HepG2 (cell line): ENCODE results near the gene MLANA. TPM values are rescaled to one million over a fixed set of nuclear protein-coding genes. Genes with fewer than 3 reads are reported as not detected.

Experiments used
- ATAC-seq: fragments of 200-7000 bp; cut with Tn5 transposase; 3 replicates; pipeline ENCODE4 v1.9.1; 2020; ENCODE audit warnings: mild to moderate bottlenecking, moderate library complexity
- BruUV-seq: library from RNA; stranded (reverse); fragments of 400-500 nt; replicated peaks from 2 replicates; lab custom pipeline; 2021; lab: Mats Ljungman, UMichigan
- CTCF ChIA-PET: fragments of 300-600 bp; formaldehyde crosslinking; extraction: SDS; loops from one replicate; lab custom pipeline; 2021; ENCODE audit warnings: low total read pairs, inconsistent platforms, low intra/inter-chr PET ratio; lab: Yijun Ruan, JAX
- POLR2A ChIA-PET: fragments of 350-600 bp; sonication (Branson Sonifier 250); formaldehyde crosslinking; loops from one replicate; lab custom pipeline; 2020; ENCODE audit warnings: antibody characterized with exemption, inconsistent platforms; lab: Yijun Ruan, JAX
- DNase-seq: peaks from one replicate; pipeline ENCODE4 v3.0.0-alpha.2; 2015; ENCODE audit warnings: low spot score
- FAIRE-seq: peaks from 3 replicates; lab custom pipeline; 2011; peaks lifted over from hg19 to GRCh38; lab: Jason Lieb, UNC
- H2AFZ ChIP-seq: one replicate; pipeline ENCODE4 v1.6.1; 2011; ENCODE audit warnings: low read length, inconsistent platforms
- H3K27ac ChIP-seq: fragments of 300-600 bp; 3 replicates; pipeline ENCODE4 v1.8.0; 2011; ENCODE audit warnings: mixed run types, mild to moderate bottlenecking, mixed read lengths, low read length, inconsistent platforms; ENCODE audit not compliant: insufficient read depth; ENCODE audit errors: extremely low read length
- H3K27me3 ChIP-seq, 2 experiments: fragments of 200-600 bp in 1 of 2; 2 replicates in 1 of 2; 3 replicates in 1 of 2; pipeline versions ENCODE4 v1.6.0 to v1.8.0; 2011; ENCODE audit warnings: low read length in 2 of 2, mild to moderate bottlenecking in 2 of 2, moderate library complexity in 2 of 2, inconsistent platforms in 1 of 2; ENCODE audit not compliant: insufficient read depth in 2 of 2, control insufficient read depth in 1 of 2
- H3K36me3 ChIP-seq, 2 experiments: fragments of 200-600 bp in 1 of 2; replicated peaks in 1 of 2; 2 replicates in 1 of 2; 3 replicates in 1 of 2; pipeline versions ENCODE4 v1.5.1 to v1.8.0; 2011; ENCODE audit warnings: low read length in 2 of 2, inconsistent platforms in 1 of 2; ENCODE audit not compliant: insufficient read depth in 2 of 2, control insufficient read depth in 1 of 2
- H3K4me1 ChIP-seq: 2 replicates; pipeline ENCODE4 v1.5.1; 2012; ENCODE audit warnings: low read length, inconsistent platforms; ENCODE audit not compliant: insufficient read depth
- H3K4me2 ChIP-seq: 2 replicates; pipeline ENCODE4 v1.6.0; 2011; ENCODE audit warnings: low read depth, low read length, inconsistent platforms
- H3K4me3 ChIP-seq, 3 experiments: fragments of 200-600 bp in 1 of 3; sonication (generic), shearing (Covaris generic) in 1 of 3; replicated peaks in 1 of 3; 2 replicates each; pipeline ENCODE4 v1.5.1; 2011 to 2016; ENCODE audit warnings: low read length in 3 of 3, inconsistent platforms in 2 of 3, low read depth in 2 of 3, mild to moderate bottlenecking in 2 of 3, control low read depth in 1 of 3, mixed read lengths in 1 of 3; ENCODE audit not compliant: insufficient read depth in 1 of 3
- H3K79me2 ChIP-seq: one replicate; pipeline ENCODE4 v1.6.1; 2011; ENCODE audit warnings: low read length, inconsistent platforms; ENCODE audit not compliant: insufficient read depth
- H3K9ac ChIP-seq: 2 replicates; pipeline ENCODE4 v1.6.0; 2011; ENCODE audit warnings: mild to moderate bottlenecking, low read depth, low read length, inconsistent platforms; ENCODE audit not compliant: insufficient read depth
- H3K9me3 ChIP-seq: 2 replicates; pipeline ENCODE4 v1.5.1; 2012; ENCODE audit warnings: mild to moderate bottlenecking, low read length
- H4K20me1 ChIP-seq: 2 replicates; pipeline ENCODE4 v1.6.0; 2011; ENCODE audit warnings: inconsistent platforms, mild to moderate bottlenecking, low read length, moderate library complexity; ENCODE audit not compliant: insufficient read depth
- ARNTL ChIP-seq: sonication (generic); formaldehyde crosslinking; IDR thresholded peaks from 2 replicates; pipeline ENCODE4 v1.4.0; 2020; ENCODE audit warnings: mild to moderate bottlenecking, missing genetic modification reagents
- CEBPB ChIP-seq: IDR thresholded peaks from 2 replicates; pipeline ENCODE4 v1.6.1; 2011; ENCODE audit warnings: low read depth, low read length, improper control_type of control experiment, borderline replicate concordance
- MAX ChIP-seq: IDR thresholded peaks from 2 replicates; pipeline ENCODE4 v1.6.1; 2012; ENCODE audit warnings: inconsistent platforms
- RBM39 ChIP-seq: fragments of 200-400 bp; formaldehyde crosslinking; IDR thresholded peaks from one replicate; pipeline ENCODE4 v1.6.1; 2018; ENCODE audit warnings: antibody characterized with exemption, mild to moderate bottlenecking, low read depth, low read length; ENCODE audit not compliant: poor library complexity, severe bottlenecking
- SMAD3 ChIP-seq: sonication (generic); formaldehyde crosslinking; IDR thresholded peaks from 2 replicates; pipeline ENCODE4 v1.4.0; 2020; ENCODE audit warnings: missing genetic modification reagents
- WGBS: methylation state at CpG from one replicate; pipeline ENCODE4 v1.1.6; 2017; ENCODE audit warnings: low lambda C conversion rate; 5-methylcytosine and 5-hydroxymethylcytosine counted together
- in situ Hi-C: cut with HindIII; loops from 2 replicates; pipeline ENCODE4 v1.10.0; 2017; ENCODE audit warnings: low pct_unique_long_range_greater_than_20kb; ENCODE audit not compliant: extremely low pct_ligation_motif_present
- intact Hi-C: fragments of 100-400 bp; cut with micrococcal nuclease; formaldehyde crosslinking; loops from one replicate; pipeline ENCODE4 v1.10.0; 2022; ENCODE audit not compliant: unreplicated experiment
- polyA plus RNA-seq, 8 experiments: library from polyadenylated mRNA; depleted of rRNA in 3 of 8; stranded (reverse) in 7 of 8; unstranded in 1 of 8; fragments of >200 nt; fragmentation: Illumina TruSeq in 4 of 8; extraction: Trizol in 4 of 8; gene quantifications; 2 replicates each; pipeline versions ENCODE4 v1.2.1 to v1.2.3, GENCODE V29; 2011 to 2016; ENCODE audit warnings: low read depth in 4 of 8, missing spikeins in 1 of 8, mixed read lengths in 1 of 8; ENCODE audit not compliant: insufficient read depth in 1 of 8
- total RNA-seq, 5 experiments: library from RNA; depleted of rRNA; stranded (reverse); fragments of >200 nt; fragmentation: Illumina TruSeq; extraction: Trizol; gene quantifications; 2 replicates each; pipeline ENCODE4 v1.2.3, GENCODE V29; 2016; ENCODE audit warnings: low read depth in 1 of 5

MLANA gene
- total and polyA plus RNA-seq, 2 of the 13 experiments (the other 11 are each of a cell fraction or from before 2014, with no cell fraction given), result 0.11 to 0.18 TPM

GRCh38 chr9:5846501-5846921 lies 44.2 kb upstream of the MLANA start:
- no TSS peak for BruUV-seq
- Histone ChIP-seq H3K36me3 (no peaks in the 10 kb centered on the region), H3K4me1 (peaks cover 43% of the 10 kb centered on the region), H3K9me3 (no peaks in the 10 kb centered on the region), H3K27ac (no peak overlapping the region), H3K27me3 (no peaks in the 10 kb centered on the region), H4K20me1 (no peaks in the 10 kb centered on the region), H2AFZ (no peak overlapping the region), H3K9ac (no peak overlapping the region), H3K4me3 (no peak overlapping the region), H3K4me2 (no peak overlapping the region), H3K79me2 (no peaks in the 10 kb centered on the region)
- no peak for DNase-seq
- intact Hi-C loops, result no loop called here
- ChIA-PET POLR2A (interaction anchor here (1.5 kb wide), 1 partner anchor 14 kb away, joined by 4 read pairs; the partner anchor contains the start of gene ERMP1), CTCF (no interaction called here)
- no peak for ATAC-seq
- no peak for FAIRE-seq
- TF ChIP-seq CEBPB, result peak; percentile 67; the same call in 1 of the 2 replicates
- TF ChIP-seq SMAD3, result no peak
- in situ Hi-C loops, result no loop called here
- 69% methylated on average over 4 of the region's 4 CpGs for WGBS

GRCh38 chr9:5848372-5848882 lies 42.3 kb upstream of the MLANA start:
- WGBS, result 57% methylated on average over 3 of the region's 3 CpGs

More at GRCh38 chr9:5848372-5848882, 42.3 kb upstream of the MLANA start:
- POLR2A ChIA-PET, result no interaction called here
- peaks cover 32% of the 10 kb centered on the region for H3K4me1 ChIP-seq
- H3K4me2 ChIP-seq, result no peak overlapping the region
- H3K27ac ChIP-seq, result no peak overlapping the region
- intact Hi-C loops (no loop called here), in situ Hi-C loops (no loop called here)
- no peaks in the 10 kb centered on the region for H3K36me3 ChIP-seq
- no peak for ATAC-seq
- BruUV-seq, result no TSS peak
- no peak for FAIRE-seq
- no peaks in the 10 kb centered on the region for H3K79me2 ChIP-seq
- no peaks in the 10 kb centered on the region for H3K27me3 ChIP-seq
- no peaks in the 10 kb centered on the region for H4K20me1 ChIP-seq
- H2AFZ ChIP-seq, result no peak overlapping the region
- no peaks in the 10 kb centered on the region for H3K9me3 ChIP-seq
- TF ChIP-seq ARNTL (CRISPR knock-in tag) (no peak), MAX (no peak), RBM39 (no peak)
- TF ChIP-seq, all 625 proteins: peak for 0
- CTCF ChIA-PET, result no interaction called here
- H3K9ac ChIP-seq, result no peak overlapping the region
- DNase-seq, result no peak
- no peak overlapping the region for H3K4me3 ChIP-seq
